ENCODE results near the gene CR1L. TPM values are rescaled to one million over a fixed set of nuclear protein-coding genes. Genes with fewer than 3 reads are reported as not detected.
"Not testable (repeated sequence)": the region's sequence is repeated elsewhere in the genome, so short reads cannot be mapped to it uniquely, and the experiment has no call there.

The CR1L gene
- total and polyA plus RNA-seq, 7 donors: 0.05 TPM; not detected in 6

DNA sequence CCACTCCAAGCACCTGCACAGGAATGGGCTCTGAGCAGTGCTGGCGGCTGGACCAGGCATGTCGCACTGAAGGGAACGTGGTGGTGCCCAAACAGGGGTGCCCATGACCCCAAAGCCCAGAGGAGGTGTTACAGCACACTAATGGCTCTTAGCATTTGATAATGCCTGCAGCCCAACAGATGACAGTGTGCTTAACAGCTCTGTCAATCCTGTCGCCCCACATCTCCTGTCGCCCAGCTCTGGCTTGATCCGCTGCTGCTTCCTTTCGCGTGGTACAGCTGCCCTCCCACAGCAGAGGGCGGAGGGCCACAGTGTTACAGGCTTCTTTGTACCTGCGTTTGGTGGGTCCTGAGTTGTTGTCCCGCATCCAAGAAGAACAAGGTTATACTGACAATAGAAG lies 32.2 kb upstream of the CR1L start:
- intact Hi-C loops (cut with DNase I): no loop called here
- WGBS, 3 donors: 84 to 92% (median 86%) methylated on average over 11 of the region's 11 CpGs
- TF ChIP-seq, protein P1, sequence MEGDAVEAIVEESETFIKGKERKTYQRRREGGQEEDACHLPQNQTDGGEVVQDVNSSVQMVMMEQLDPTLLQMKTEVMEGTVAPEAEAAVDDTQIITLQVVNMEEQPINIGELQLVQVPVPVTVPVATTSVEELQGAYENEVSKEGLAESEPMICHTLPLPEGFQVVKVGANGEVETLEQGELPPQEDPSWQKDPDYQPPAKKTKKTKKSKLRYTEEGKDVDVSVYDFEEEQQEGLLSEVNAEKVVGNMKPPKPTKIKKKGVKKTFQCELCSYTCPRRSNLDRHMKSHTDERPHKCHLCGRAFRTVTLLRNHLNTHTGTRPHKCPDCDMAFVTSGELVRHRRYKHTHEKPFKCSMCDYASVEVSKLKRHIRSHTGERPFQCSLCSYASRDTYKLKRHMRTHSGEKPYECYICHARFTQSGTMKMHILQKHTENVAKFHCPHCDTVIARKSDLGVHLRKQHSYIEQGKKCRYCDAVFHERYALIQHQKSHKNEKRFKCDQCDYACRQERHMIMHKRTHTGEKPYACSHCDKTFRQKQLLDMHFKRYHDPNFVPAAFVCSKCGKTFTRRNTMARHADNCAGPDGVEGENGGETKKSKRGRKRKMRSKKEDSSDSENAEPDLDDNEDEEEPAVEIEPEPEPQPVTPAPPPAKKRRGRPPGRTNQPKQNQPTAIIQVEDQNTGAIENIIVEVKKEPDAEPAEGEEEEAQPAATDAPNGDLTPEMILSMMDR (IDR thresholded peaks at IDR 0.05): no peak
- H3K27me3 ChIP-seq (ENCODE audit: insufficient read depth in 3 of 3, low read length in 2 of 3): peaks cover 2 to 6% (median 4%) of the 10 kb centered on the region in 3 donors
- H3K4me3 ChIP-seq: no peak overlapping the region
- DNase-seq (no peak), ATAC-seq (no peak)
- no peaks in the 10 kb centered on the region for H3K4me1 ChIP-seq
- H3K36me3 ChIP-seq (ENCODE audit: insufficient read depth in 1 of 2, low read depth in 1 of 2): no peaks in the 10 kb centered on the region
- H3K9me3 ChIP-seq: no peaks in the 10 kb centered on the region
- H3K27ac ChIP-seq: no peak overlapping the region

DNA sequence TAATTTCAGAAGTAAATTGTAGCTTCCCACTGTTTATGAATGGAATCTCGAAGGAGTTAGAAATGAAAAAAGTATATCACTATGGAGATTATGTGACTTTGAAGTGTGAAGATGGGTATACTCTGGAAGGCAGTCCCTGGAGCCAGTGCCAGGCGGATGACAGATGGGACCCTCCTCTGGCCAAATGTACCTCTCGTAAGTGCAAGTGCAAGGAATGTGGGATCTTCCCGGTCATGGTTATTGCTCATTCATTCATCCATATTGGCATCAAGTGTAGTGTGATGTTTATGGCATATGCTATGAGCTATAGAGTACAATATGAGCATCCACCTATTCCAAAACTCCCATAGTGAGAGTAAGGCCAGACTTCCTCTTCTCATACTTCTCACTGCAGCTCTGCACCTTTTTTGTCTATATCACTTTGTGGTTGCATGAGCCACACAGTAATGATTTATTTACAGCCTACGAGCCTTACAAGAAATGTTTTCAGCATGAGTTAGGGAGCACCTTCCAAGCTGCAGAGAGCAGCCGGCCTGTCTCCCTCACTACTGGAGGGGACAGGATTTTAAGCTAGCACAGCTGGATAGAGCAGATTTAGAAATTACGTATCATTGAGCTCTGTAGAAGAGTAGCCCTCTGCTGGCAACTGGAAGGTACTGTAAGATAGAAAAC lies 24.9 kb upstream of the CR1L start:
- Histone ChIP-seq H3K27ac (no peak overlapping the region), H3K9me3 (no peaks in the 10 kb centered on the region), H3K27me3 (ENCODE audit: insufficient read depth in 3 of 3, low read length in 2 of 3) (peaks cover 0 to 4% (median 0%) of the 10 kb centered on the region in 3 donors), H3K4me3 (no peak overlapping the region), H3K4me1 (no peaks in the 10 kb centered on the region), H3K36me3 (ENCODE audit: insufficient read depth in 1 of 2, low read depth in 1 of 2) (no peaks in the 10 kb centered on the region)
- WGBS, 3 donors: 36 to 44% (median 43%) methylated on average over 7 of the region's 7 CpGs
- TF ChIP-seq, protein P1 (IDR thresholded peaks at IDR 0.05): peak; percentile 72
- peak; percentile 64 to 87 (median 82) for ATAC-seq
- intact Hi-C loops (cut with DNase I): no loop called here
- no peak for DNase-seq

DNA sequence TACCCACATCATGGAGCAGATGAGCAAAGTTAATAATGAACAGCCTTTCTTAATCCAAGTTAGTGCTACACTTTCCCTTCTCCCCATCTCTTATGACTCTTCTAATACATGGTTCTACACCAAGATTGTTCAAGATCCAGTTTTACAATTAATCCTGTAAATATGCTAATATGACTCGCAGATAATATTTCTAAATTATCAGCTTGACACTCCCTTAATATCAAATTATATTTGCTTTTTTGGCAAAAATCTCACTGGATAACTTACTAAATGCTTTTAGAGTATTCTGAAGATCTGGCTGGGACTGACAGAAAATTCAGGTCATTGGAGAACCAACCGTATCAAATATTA lies 24.4 kb upstream of the CR1L start:
- ATAC-seq (no peak), DNase-seq (no peak)
- intact Hi-C loops (cut with DNase I): no loop called here
- H3K36me3 ChIP-seq (ENCODE audit: insufficient read depth in 1 of 2, low read depth in 1 of 2): no peaks in the 10 kb centered on the region
- peaks cover 0 to 4% (median 0%) of the 10 kb centered on the region in 3 donors for H3K27me3 ChIP-seq (ENCODE audit: insufficient read depth in 3 of 3, low read length in 2 of 3)
- no peak overlapping the region for H3K27ac ChIP-seq
- TF ChIP-seq, protein P1 (IDR thresholded peaks at IDR 0.05): no peak
- WGBS, 3 donors: 93 to 96% (median 95%) methylated on average over 2 of the region's 2 CpGs
- H3K4me3 ChIP-seq: no peak overlapping the region
- H3K4me1 ChIP-seq: no peaks in the 10 kb centered on the region
- H3K9me3 ChIP-seq: no peaks in the 10 kb centered on the region

DNA sequence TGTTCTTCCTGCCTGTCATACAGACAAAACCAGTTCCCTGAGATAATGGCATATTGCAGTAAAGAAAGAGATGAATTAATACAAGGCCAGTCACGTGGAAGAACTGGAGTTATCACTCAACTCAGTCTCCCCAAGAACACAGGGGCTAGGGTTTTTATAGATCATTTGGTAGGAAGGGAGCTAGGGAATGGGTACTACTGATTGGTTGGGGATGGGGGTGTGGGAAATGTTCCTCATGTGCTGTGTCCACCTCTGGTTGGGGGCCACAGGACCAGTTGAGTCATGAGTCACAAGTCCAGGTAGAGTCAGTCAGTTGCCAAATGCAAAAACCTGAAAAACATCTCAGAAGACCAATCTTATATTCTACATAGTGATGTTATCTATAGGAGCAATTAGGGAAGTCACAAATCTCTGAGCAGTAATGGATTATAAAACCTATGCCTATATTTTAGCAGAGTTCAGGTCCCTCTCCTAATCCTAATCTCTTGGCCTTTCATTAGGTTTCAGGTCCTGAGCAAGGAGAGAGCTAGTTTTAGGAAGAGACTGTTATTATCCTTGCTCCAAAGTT lies 19.3 kb upstream of the CR1L start:
- H3K27me3 ChIP-seq (ENCODE audit: insufficient read depth in 3 of 3, low read length in 2 of 3); H3K9me3 ChIP-seq; H3K4me1 ChIP-seq; H3K36me3 ChIP-seq (ENCODE audit: insufficient read depth in 1 of 2, low read depth in 1 of 2); ATAC-seq; H3K27ac ChIP-seq; H3K4me3 ChIP-seq; DNase-seq; intact Hi-C loops (cut with DNase I): not testable (repeated sequence)
- WGBS, 3 donors: 82 to 88% (median 85%) methylated on average over 1 of the region's 1 CpG

DNA sequence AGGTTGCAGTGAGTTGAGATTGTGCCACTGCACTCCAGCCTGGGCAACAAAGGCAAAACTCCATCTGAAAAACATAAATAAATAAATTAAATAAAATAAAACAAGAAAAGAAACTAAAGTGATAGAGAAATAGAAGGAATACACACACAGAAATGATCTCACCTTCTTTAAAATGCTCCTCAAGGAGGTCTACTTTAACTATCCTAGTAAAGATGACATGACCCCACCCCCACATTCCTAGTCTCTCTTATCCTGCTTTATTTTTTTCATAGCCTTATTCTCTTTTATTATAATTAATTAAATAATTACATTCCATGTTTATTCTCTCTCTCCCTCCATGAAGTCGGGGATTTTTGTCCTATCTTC lies 18.0 kb upstream of the CR1L start:
- H3K27me3 ChIP-seq (ENCODE audit: insufficient read depth in 3 of 3, low read length in 2 of 3): no peaks in the 10 kb centered on the region
- ATAC-seq: no peak
- no peak overlapping the region for H3K4me3 ChIP-seq
- no peaks in the 10 kb centered on the region for H3K9me3 ChIP-seq
- no peaks in the 10 kb centered on the region for H3K36me3 ChIP-seq (ENCODE audit: insufficient read depth in 1 of 2, low read depth in 1 of 2)
- TF ChIP-seq, protein P1 (IDR thresholded peaks at IDR 0.05): no peak
- 94 to 99% (median 95%) methylated on average over 1 of the region's 1 CpG for WGBS, 3 donors
- DNase-seq: no peak
- intact Hi-C loops (cut with DNase I): no loop called here
- no peak overlapping the region for H3K27ac ChIP-seq
- H3K4me1 ChIP-seq: no peaks in the 10 kb centered on the region

Measured in psoas muscle (tissue), 8 donors.